ENCODE results near the gene PLEKHM1. TPM values are rescaled to one million over a fixed set of nuclear protein-coding genes. Genes with fewer than 3 reads are reported as not detected.

PLEKHM1 gene
- total and polyA plus RNA-seq, 2 donors (not counting 3 experiments of a cell fraction or from before 2014, with no cell fraction given), result 29.7 to 52.0 TPM

- no peaks in the 10 kb centered on the region for H3K36me3 ChIP-seq (ENCODE audit: control insufficient read depth in 2 of 2, extremely low read depth in 1 of 2, insufficient read depth in 2 of 2, low read length in 2 of 2)
- H3K9me1 ChIP-seq (replicated peaks; ENCODE audit: control insufficient read depth, extremely low read depth, insufficient read depth, low read length), result no peaks in the 10 kb centered on the region
- dilution Hi-C loops (cut with MboI; ENCODE audit: extremely low pct_ligation_motif_present, low sequenced_read_pairs), result no loop called here
- no peak overlapping the region for H3K9ac ChIP-seq (replicated peaks; ENCODE audit: extremely low read depth, insufficient read depth, low read length)
- no TSS peak for BruUV-seq (replicated peaks)
- POLR2A ChIA-PET, result no interaction called here
- FAIRE-seq, result no peak
- H2AFZ ChIP-seq (ENCODE audit: low read depth, low read length), result no peak overlapping the region
- H4K20me1 ChIP-seq (replicated peaks; ENCODE audit: control insufficient read depth, extremely low read depth, insufficient read depth, low read length), result no peaks in the 10 kb centered on the region
- intact Hi-C loops (cut with micrococcal nuclease), result no loop called here
- H3K4me3 ChIP-seq (replicated peaks in 1 of 3; ENCODE audit: insufficient read depth in 1 of 3, low read depth in 1 of 3, low read length in 3 of 3), result no peak overlapping the region
- H3K4me2 ChIP-seq (ENCODE audit: insufficient read depth, low read length), result no peak overlapping the region
- TF ChIP-seq POLR2AphosphoS5 (IDR thresholded peaks at IDR 0.05; ENCODE audit: insufficient read depth, low read depth, low read length), result no peak
- TF ChIP-seq, protein P1, sequence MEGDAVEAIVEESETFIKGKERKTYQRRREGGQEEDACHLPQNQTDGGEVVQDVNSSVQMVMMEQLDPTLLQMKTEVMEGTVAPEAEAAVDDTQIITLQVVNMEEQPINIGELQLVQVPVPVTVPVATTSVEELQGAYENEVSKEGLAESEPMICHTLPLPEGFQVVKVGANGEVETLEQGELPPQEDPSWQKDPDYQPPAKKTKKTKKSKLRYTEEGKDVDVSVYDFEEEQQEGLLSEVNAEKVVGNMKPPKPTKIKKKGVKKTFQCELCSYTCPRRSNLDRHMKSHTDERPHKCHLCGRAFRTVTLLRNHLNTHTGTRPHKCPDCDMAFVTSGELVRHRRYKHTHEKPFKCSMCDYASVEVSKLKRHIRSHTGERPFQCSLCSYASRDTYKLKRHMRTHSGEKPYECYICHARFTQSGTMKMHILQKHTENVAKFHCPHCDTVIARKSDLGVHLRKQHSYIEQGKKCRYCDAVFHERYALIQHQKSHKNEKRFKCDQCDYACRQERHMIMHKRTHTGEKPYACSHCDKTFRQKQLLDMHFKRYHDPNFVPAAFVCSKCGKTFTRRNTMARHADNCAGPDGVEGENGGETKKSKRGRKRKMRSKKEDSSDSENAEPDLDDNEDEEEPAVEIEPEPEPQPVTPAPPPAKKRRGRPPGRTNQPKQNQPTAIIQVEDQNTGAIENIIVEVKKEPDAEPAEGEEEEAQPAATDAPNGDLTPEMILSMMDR (IDR thresholded peaks at IDR 0.05; ENCODE audit: extremely low read depth in 1 of 2, insufficient read depth in 1 of 2, low read depth in 1 of 2, low read length in 2 of 2), result no peak
- no peak for TF ChIP-seq MYC (IDR thresholded peaks at IDR 0.05; ENCODE audit: low read depth, low read length)
- no peak for TF ChIP-seq FOS (IDR thresholded peaks at IDR 0.05; ENCODE audit: borderline replicate concordance, insufficient read depth, low read length)
- no peak for TF ChIP-seq EZH2 (IDR thresholded peaks at IDR 0.05; ENCODE audit: borderline replicate concordance, low read depth, low read length, severe bottlenecking)
- no peak for TF ChIP-seq POLR2A (IDR thresholded peaks at IDR 0.05; ENCODE audit: low read depth, low read length)
- no peak for TF ChIP-seq GATA2 (IDR thresholded peaks at IDR 0.05; ENCODE audit: insufficient read depth, insufficient read length, low read depth, low read length)
- TF ChIP-seq JUN (IDR thresholded peaks at IDR 0.05; ENCODE audit: borderline replicate concordance, insufficient read depth, insufficient read length, low read depth), result no peak
- TF ChIP-seq MAX (IDR thresholded peaks at IDR 0.05; ENCODE audit: insufficient read depth, insufficient read length), result no peak
- H3K27me3 ChIP-seq (ENCODE audit: control insufficient read depth in 2 of 2, insufficient read depth in 2 of 2, low read length in 2 of 2), result peaks cover 0 to 6% of the 10 kb centered on the region in 2 experiments
- CTCF ChIA-PET, result interaction anchor here (0.8 to 12.8 kb wide), 3 partner anchors 114 to 251 kb away, joined by 3 to 283 read pairs (median 107); partner anchors contain the start of gene FMNL1
- no peaks in the 10 kb centered on the region for H3K79me2 ChIP-seq (ENCODE audit: control insufficient read depth, insufficient read depth, low read length)
- H3K4me1 ChIP-seq (ENCODE audit: control insufficient read depth, extremely low read depth, insufficient read depth, low read length), result no peaks in the 10 kb centered on the region
- H3K9me3 ChIP-seq (replicated peaks; ENCODE audit: control insufficient read depth, insufficient read depth, low read length), result no peaks in the 10 kb centered on the region
- no peak for DNase-seq (ENCODE audit: low read depth, low spot score)
- H3K27ac ChIP-seq (ENCODE audit: insufficient read depth, low read depth, low read length), result no peak overlapping the region
These were observed 101.2 kb downstream of the PLEKHM1 start for GRCh38 chr17:45389354-45389753.

All from endothelial cell of umbilical vein (primary cell).